ENCODE data around the gene RBFOX2.

- no peak for TF ChIP-seq CTCF (IDR thresholded peaks at IDR 0.05)
- no peak for TF ChIP-seq POLR2A (IDR thresholded peaks at IDR 0.05)
- TF ChIP-seq EP300 (IDR thresholded peaks at IDR 0.05) = no peak
Observed at GRCh38 chr22:36021606-36022153, 6.9 kb downstream of the RBFOX2 start.

Measured in tibial nerve (tissue), 4 donors.